Esophagus squamous epithelium (tissue), 4 donors: ENCODE data around the gene COG7.

Experiments used
- POLR2A ChIP-seq, 4 donors: fragments of 450-650 bp; IDR thresholded peaks; one replicate each; pipeline ENCODE4 v1.6.1; 2017; ENCODE audit warnings: antibody characterized with exemption in 4 of 4, mild to moderate bottlenecking in 4 of 4, moderate library complexity in 3 of 4
- TF ChIP-seq, protein P1 (sequence below), 6 experiments: fragments of 450-650 bp in 4 of 6; fragments of 200-600 bp in 2 of 6; sonication (generic) in 2 of 6; IDR thresholded peaks; one replicate each; pipeline ENCODE4 v1.5.1; 2016 to 2019; ENCODE audit warnings: antibody characterized with exemption in 6 of 6, mild to moderate bottlenecking in 4 of 6, moderate library complexity in 4 of 6

GRCh38 chr16:23379707-23380106, 73.3 kb downstream of the COG7 start:
- TF ChIP-seq, protein P1, sequence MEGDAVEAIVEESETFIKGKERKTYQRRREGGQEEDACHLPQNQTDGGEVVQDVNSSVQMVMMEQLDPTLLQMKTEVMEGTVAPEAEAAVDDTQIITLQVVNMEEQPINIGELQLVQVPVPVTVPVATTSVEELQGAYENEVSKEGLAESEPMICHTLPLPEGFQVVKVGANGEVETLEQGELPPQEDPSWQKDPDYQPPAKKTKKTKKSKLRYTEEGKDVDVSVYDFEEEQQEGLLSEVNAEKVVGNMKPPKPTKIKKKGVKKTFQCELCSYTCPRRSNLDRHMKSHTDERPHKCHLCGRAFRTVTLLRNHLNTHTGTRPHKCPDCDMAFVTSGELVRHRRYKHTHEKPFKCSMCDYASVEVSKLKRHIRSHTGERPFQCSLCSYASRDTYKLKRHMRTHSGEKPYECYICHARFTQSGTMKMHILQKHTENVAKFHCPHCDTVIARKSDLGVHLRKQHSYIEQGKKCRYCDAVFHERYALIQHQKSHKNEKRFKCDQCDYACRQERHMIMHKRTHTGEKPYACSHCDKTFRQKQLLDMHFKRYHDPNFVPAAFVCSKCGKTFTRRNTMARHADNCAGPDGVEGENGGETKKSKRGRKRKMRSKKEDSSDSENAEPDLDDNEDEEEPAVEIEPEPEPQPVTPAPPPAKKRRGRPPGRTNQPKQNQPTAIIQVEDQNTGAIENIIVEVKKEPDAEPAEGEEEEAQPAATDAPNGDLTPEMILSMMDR (IDR thresholded peaks at IDR 0.05) = no peak
- no peak for TF ChIP-seq POLR2A (IDR thresholded peaks at IDR 0.05)
